Lower leg skin (tissue), 4 donors: ENCODE results near the gene SEC63. TPM values are rescaled to one million over a fixed set of nuclear protein-coding genes. Genes with fewer than 3 reads are reported as not detected.
"Not testable (repeated sequence)": the region's sequence is repeated elsewhere in the genome, so short reads cannot be mapped to it uniquely, and the experiment has no call there.

Experiments
- DNase-seq, 2 donors: peaks; one replicate each; pipeline ENCODE4 v3.0.0-alpha.2; 2019; ENCODE audit warnings: low spot score in 2 of 2
- H3K4me3 ChIP-seq: fragments of 200-600 bp; sonication (generic); 2 replicates; pipeline ENCODE4 v1.5.1; 2017; ENCODE audit warnings: mild to moderate bottlenecking, low read depth; ENCODE audit not compliant: poor library complexity, severe bottlenecking
- CTCF ChIP-seq, 3 donors: fragments of 450-650 bp; IDR thresholded peaks; one replicate each; pipeline ENCODE4 v1.5.1; 2016; ENCODE audit warnings: antibody characterized with exemption in 3 of 3, mild to moderate bottlenecking in 3 of 3, moderate library complexity in 2 of 3
- POLR2A ChIP-seq, 2 donors: fragments of 450-650 bp; IDR thresholded peaks; one replicate each; pipeline ENCODE4 v1.6.1; 2016 to 2017; ENCODE audit warnings: antibody characterized with exemption in 2 of 2, mild to moderate bottlenecking in 1 of 2, moderate library complexity in 1 of 2
- WGBS, 2 donors: methylation state at CpG; one replicate each; pipeline ENCODE4 v1.1.5; 2018; 5-methylcytosine and 5-hydroxymethylcytosine counted together
- intact Hi-C: fragments of 100-400 bp; cut with DNase I; formaldehyde crosslinking; loops from one replicate; pipeline ENCODE4 v1.15.0; 2023; ENCODE audit warnings: low total_unique reads
- total RNA-seq, 4 donors: library from RNA; depleted of rRNA; stranded (reverse); fragments of >200 nt; gene quantifications; one replicate each; pipeline ENCODE4 v1.1.0, GENCODE V29; 2016

SEC63 gene
- total RNA-seq, 4 donors from 2014 or later = 11.4 to 31.9 (median 15.6) TPM

GRCh38 chr6:107999341-107999740 is 41.3 kb upstream of the SEC63 start:
- TF ChIP-seq CTCF (IDR thresholded peaks at IDR 0.05) = no peak
- no peak for TF ChIP-seq POLR2A (IDR thresholded peaks at IDR 0.05)
- DNase-seq = no peak
- no peak overlapping the region for H3K4me3 ChIP-seq
- intact Hi-C loops = no loop called here

- no peak overlapping the region for H3K4me3 ChIP-seq
- TF ChIP-seq CTCF (IDR thresholded peaks at IDR 0.05) (no peak), POLR2A (IDR thresholded peaks at IDR 0.05) (no peak)
- intact Hi-C loops = no loop called here
- DNase-seq = no peak
- 63 to 74% methylated on average over 9 of the region's 9 CpGs for WGBS, 2 donors
These were observed 34.0 kb upstream of the SEC63 start for GRCh38 chr6:107991772-107992550.

- DNase-seq = no peak
- intact Hi-C loops = no loop called here
- H3K4me3 ChIP-seq = no peak overlapping the region
- TF ChIP-seq CTCF (IDR thresholded peaks at IDR 0.05) = no peak
- TF ChIP-seq POLR2A (IDR thresholded peaks at IDR 0.05) = no peak
- WGBS, 2 donors = 53 to 61% methylated on average over 4 of the region's 4 CpGs
These were observed 33.1 kb upstream of the SEC63 start for GRCh38 chr6:107991061-107991460.

GRCh38 chr6:107990587-107990986 is 32.6 kb upstream of the SEC63 start:
- intact Hi-C loops, H3K4me3 ChIP-seq, DNase-seq: not testable (repeated sequence)
- WGBS, 2 donors = 53 to 60% methylated on average over 8 of the region's 8 CpGs

GRCh38 chr6:107989166-107990094 is 31.4 kb upstream of the SEC63 start:
- no peak for DNase-seq
- H3K4me3 ChIP-seq = no peak overlapping the region
- WGBS, 2 donors = 55 to 58% methylated on average over 6 of the region's 6 CpGs
- no peak for TF ChIP-seq POLR2A (IDR thresholded peaks at IDR 0.05)
- TF ChIP-seq CTCF (IDR thresholded peaks at IDR 0.05) = no peak
- intact Hi-C loops = no loop called here

GRCh38 chr6:107988570-107988969 is 30.6 kb upstream of the SEC63 start:
- H3K4me3 ChIP-seq = no peak overlapping the region
- TF ChIP-seq CTCF (IDR thresholded peaks at IDR 0.05) = no peak
- no peak for TF ChIP-seq POLR2A (IDR thresholded peaks at IDR 0.05)
- WGBS, 2 donors = 86 to 91% methylated on average over 3 of the region's 3 CpGs
- intact Hi-C loops = no loop called here
- no peak for DNase-seq
